ENCODE results near the gene RNF13. TPM values are rescaled to one million over a fixed set of nuclear protein-coding genes. Genes with fewer than 3 reads are reported as not detected.

RNF13 gene
- total RNA-seq, 1 experiment from 2014 or later: 33.8 TPM

DNA sequence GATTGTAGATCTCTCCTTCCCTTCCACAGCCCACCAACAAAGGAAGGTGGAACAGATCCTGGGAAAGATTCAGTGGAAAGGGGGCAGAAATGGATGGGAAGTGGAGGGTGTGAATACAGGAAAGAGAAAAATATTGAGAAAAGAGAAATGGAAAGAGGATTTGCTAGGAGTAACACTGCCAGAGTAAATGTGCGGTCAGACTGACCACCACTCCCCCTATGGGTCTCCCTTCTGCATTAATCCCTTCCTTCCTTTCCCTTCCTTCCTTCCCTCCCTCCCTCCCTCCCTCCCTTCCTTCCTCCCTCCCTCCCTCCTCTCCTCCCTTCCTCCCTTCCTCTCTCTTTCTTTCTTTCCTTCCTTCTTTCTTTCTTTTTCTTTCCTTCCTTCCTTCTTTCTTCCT, 48.7 kb upstream of the RNF13 start:
- H3K9me2 ChIP-seq (replicated peaks; ENCODE audit: low read length): no peaks in the 10 kb centered on the region
- no TSS peak for BruUV-seq (replicated peaks)
- DNase-seq (no peak), ATAC-seq (no peak)
- H3K9me3 ChIP-seq (ENCODE audit: low read length): no peaks in the 10 kb centered on the region
- intact Hi-C loops (cut with micrococcal nuclease): no loop called here
- no peaks in the 10 kb centered on the region for H3K36me3 ChIP-seq (ENCODE audit: low read depth, low read length)
- H3K79me2 ChIP-seq (ENCODE audit: low read length): no peaks in the 10 kb centered on the region
- no peaks in the 10 kb centered on the region for H4K20me1 ChIP-seq (ENCODE audit: low read length)
- no peak overlapping the region for H3K4me3 ChIP-seq (ENCODE audit: low read length)
- ChIA-PET POLR2A (ENCODE audit: unreplicated experiment) (no interaction called here), CTCF (interaction anchor here (0.7 kb wide), 1 partner anchor 79 kb away, joined by 5 read pairs; no protein-coding TSS in a partner anchor)
- 0 out of 2 replicates have a peak, but pooled peaks cover 4% of the 10 kb centered on the region for H3K27me3 ChIP-seq (ENCODE audit: low read length)
- TF ChIP-seq, protein P1, sequence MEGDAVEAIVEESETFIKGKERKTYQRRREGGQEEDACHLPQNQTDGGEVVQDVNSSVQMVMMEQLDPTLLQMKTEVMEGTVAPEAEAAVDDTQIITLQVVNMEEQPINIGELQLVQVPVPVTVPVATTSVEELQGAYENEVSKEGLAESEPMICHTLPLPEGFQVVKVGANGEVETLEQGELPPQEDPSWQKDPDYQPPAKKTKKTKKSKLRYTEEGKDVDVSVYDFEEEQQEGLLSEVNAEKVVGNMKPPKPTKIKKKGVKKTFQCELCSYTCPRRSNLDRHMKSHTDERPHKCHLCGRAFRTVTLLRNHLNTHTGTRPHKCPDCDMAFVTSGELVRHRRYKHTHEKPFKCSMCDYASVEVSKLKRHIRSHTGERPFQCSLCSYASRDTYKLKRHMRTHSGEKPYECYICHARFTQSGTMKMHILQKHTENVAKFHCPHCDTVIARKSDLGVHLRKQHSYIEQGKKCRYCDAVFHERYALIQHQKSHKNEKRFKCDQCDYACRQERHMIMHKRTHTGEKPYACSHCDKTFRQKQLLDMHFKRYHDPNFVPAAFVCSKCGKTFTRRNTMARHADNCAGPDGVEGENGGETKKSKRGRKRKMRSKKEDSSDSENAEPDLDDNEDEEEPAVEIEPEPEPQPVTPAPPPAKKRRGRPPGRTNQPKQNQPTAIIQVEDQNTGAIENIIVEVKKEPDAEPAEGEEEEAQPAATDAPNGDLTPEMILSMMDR (conservative IDR thresholded peaks at IDR 0.05; ENCODE audit: low read depth, low read length): no peak
- TF ChIP-seq EZH2phosphoT487 (IDR thresholded peaks at IDR 0.05; ENCODE audit: borderline replicate concordance, low read length): no peak
- no peak for TF ChIP-seq EZH2 (IDR thresholded peaks at IDR 0.05; ENCODE audit: low read length, unreplicated experiment)
- H3K27ac ChIP-seq (ENCODE audit: low read length): no peak overlapping the region
- H3K4me2 ChIP-seq (ENCODE audit: low read length): no peak overlapping the region
- no peak overlapping the region for H2AFZ ChIP-seq (ENCODE audit: low read length)
- H3F3A ChIP-seq (ENCODE audit: low read length, unreplicated experiment): no peaks in the 10 kb centered on the region
- H3K9ac ChIP-seq (ENCODE audit: low read length): no peak overlapping the region
- H3K4me1 ChIP-seq (ENCODE audit: insufficient read depth, low read length): no peaks in the 10 kb centered on the region

DNA sequence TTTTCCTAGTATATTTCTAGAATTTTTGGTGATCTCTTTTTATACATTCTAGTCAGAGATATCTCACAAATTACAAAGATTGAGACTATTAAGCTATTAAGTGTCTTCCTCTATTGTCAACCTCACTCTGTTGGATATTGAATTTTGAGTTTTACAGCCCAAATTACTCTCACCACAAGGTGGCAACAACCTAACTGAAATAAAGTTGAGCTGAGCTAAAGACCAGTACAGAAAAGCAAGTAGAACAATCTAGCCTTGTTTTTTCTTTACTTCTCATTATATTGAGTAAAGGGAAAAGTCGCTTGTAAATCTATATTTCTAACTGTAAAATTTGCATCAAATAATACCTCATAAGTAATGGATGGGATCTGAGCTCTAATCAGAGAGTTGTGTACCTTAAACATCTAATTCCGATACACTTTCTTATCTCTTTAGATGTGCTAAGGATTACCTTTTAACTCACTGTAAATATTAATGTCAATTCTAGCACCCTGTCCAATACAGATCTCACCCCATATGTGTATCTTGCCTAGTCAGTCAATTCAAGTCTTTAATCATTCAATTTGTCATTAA, 47.2 kb upstream of the RNF13 start:
- Histone ChIP-seq H4K20me1 (ENCODE audit: low read length) (no peaks in the 10 kb centered on the region), H3K79me2 (ENCODE audit: low read length) (no peaks in the 10 kb centered on the region), H3K4me2 (ENCODE audit: low read length) (no peak overlapping the region), H3K9me2 (replicated peaks; ENCODE audit: low read length) (no peaks in the 10 kb centered on the region), H3K27ac (ENCODE audit: low read length) (no peak overlapping the region), H3K9me3 (ENCODE audit: low read length) (no peaks in the 10 kb centered on the region), H3F3A (ENCODE audit: low read length, unreplicated experiment) (no peaks in the 10 kb centered on the region), H3K27me3 (ENCODE audit: low read length) (0 out of 2 replicates have a peak, but pooled peaks cover 4% of the 10 kb centered on the region), H3K36me3 (ENCODE audit: low read depth, low read length) (no peaks in the 10 kb centered on the region), H2AFZ (ENCODE audit: low read length) (no peak overlapping the region), H3K9ac (ENCODE audit: low read length) (no peak overlapping the region), H3K4me3 (ENCODE audit: low read length) (no peak overlapping the region), H3K4me1 (ENCODE audit: insufficient read depth, low read length) (no peaks in the 10 kb centered on the region)
- CTCF ChIA-PET: interaction anchor here (0.6 to 3.4 kb wide), 4 partner anchors 14 to 203 kb away, joined by 3 to 101 read pairs (median 4); partner anchors contain the start of gene COMMD2
- POLR2A ChIA-PET (ENCODE audit: unreplicated experiment): interaction anchor here (0.5 kb wide), 1 partner anchor 213 kb away, joined by 4 read pairs; no protein-coding TSS in a partner anchor
- TF ChIP-seq EZH2phosphoT487 (IDR thresholded peaks at IDR 0.05; ENCODE audit: borderline replicate concordance, low read length): no peak
- TF ChIP-seq, protein P1 (conservative IDR thresholded peaks at IDR 0.05; ENCODE audit: low read depth, low read length): peak; percentile 74
- peak; percentile 59 for ATAC-seq
- DNase-seq: peak; percentile 59
- BruUV-seq (replicated peaks): no TSS peak
- intact Hi-C loops (cut with micrococcal nuclease): loop anchor here (1.0 to 2.0 kb wide), 2 partner anchors 42 to 137 kb away; no protein-coding TSS in a partner anchor

DNA sequence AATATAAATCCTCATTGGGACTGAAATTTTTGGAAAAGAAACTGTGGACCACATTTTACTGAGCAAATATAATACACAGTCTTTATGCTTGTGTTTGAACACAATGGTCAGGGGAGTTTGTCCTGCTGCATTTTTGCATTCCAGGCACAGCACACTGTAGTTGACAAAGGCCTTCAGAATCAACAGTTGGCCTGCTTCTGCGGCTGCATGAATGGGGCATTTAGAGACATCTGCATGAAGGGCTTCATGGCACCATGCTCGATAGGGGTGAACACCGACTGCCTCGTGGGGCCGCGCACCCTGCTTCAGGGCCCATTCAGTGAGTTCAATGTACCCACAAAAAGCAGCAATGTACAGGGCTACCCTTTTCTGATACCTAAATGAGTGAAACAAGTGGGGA, 45.3 kb upstream of the RNF13 start:
- ChIA-PET POLR2A (ENCODE audit: unreplicated experiment) (interaction anchor here (0.7 kb wide), 1 partner anchor 39 kb away, joined by 5 read pairs; no protein-coding TSS in a partner anchor), CTCF (interaction anchor here (0.5 to 3.4 kb wide), 3 partner anchors 40 to 255 kb away, joined by 10 to 101 read pairs (median 11); no protein-coding TSS in a partner anchor)
- intact Hi-C loops (cut with micrococcal nuclease): loop anchor here (2.0 kb wide), 1 partner anchor 135 kb away; no protein-coding TSS in a partner anchor
- Histone ChIP-seq H4K20me1 (ENCODE audit: low read length) (no peaks in the 10 kb centered on the region), H3K27me3 (ENCODE audit: low read length) (0 out of 2 replicates have a peak, but pooled peaks cover 4% of the 10 kb centered on the region), H3K9me2 (replicated peaks; ENCODE audit: low read length) (no peaks in the 10 kb centered on the region), H3K9ac (ENCODE audit: low read length) (no peak overlapping the region), H3K4me2 (ENCODE audit: low read length) (no peak overlapping the region), H3K27ac (ENCODE audit: low read length) (no peak overlapping the region), H3K4me3 (ENCODE audit: low read length) (no peak overlapping the region), H3K36me3 (ENCODE audit: low read depth, low read length) (no peaks in the 10 kb centered on the region), H3K9me3 (ENCODE audit: low read length) (no peaks in the 10 kb centered on the region), H3F3A (ENCODE audit: low read length, unreplicated experiment) (no peaks in the 10 kb centered on the region), H2AFZ (ENCODE audit: low read length) (no peak overlapping the region), H3K79me2 (ENCODE audit: low read length) (no peaks in the 10 kb centered on the region), H3K4me1 (ENCODE audit: insufficient read depth, low read length) (no peaks in the 10 kb centered on the region)
- no peak for TF ChIP-seq EZH2 (IDR thresholded peaks at IDR 0.05; ENCODE audit: low read length, unreplicated experiment)
- TF ChIP-seq, protein P1 (conservative IDR thresholded peaks at IDR 0.05; ENCODE audit: low read depth, low read length): no peak
- TF ChIP-seq EZH2phosphoT487 (IDR thresholded peaks at IDR 0.05; ENCODE audit: borderline replicate concordance, low read length): no peak
- ATAC-seq: no peak
- BruUV-seq (replicated peaks): no TSS peak
- no peak for DNase-seq
